ENCODE measurements around the gene KAT2B. TPM values are rescaled to one million over a fixed set of nuclear protein-coding genes. Genes with fewer than 3 reads are reported as not detected.
"Not testable (repeated sequence)": the region's sequence is repeated elsewhere in the genome, so short reads cannot be mapped to it uniquely, and the experiment has no call there.

The KAT2B gene
- 4.2 TPM for polyA plus RNA-seq (2013, experiment 1 of 2; ENCODE audit: insufficient read length)
- polyA plus RNA-seq (2013, experiment 2 of 2; ENCODE audit: insufficient read length): 3.7 TPM

- DNase-seq: peak; percentile 67
Observed at GRCh38 chr3:20039765-20040547, at the start of gene KAT2B. TSS of gene KAT2B (plus strand) at chr3:20040446. CDS start at chr3:20040478, 32 bp downstream.

- no peak for DNase-seq
Observed at GRCh38 chr3:19994796-19995195, 45.5 kb upstream of the KAT2B start.

- no peak for DNase-seq
Observed at GRCh38 chr3:19997502-19997901, 42.7 kb upstream of the KAT2B start.

GRCh38 chr3:20001932-20002331 is 38.3 kb upstream of the KAT2B start:
- DNase-seq: no peak

- DNase-seq: no peak
Observed at GRCh38 chr3:20007960-20008359, 32.3 kb upstream of the KAT2B start.

GRCh38 chr3:20008646-20009045 is 31.6 kb upstream of the KAT2B start:
- DNase-seq: no peak

- no peak for DNase-seq
Observed at GRCh38 chr3:20012164-20012563, 28.1 kb upstream of the KAT2B start, which contains the start of gene PP2D1. TSS of gene PP2D1 (minus strand) at chr3:20012264. CDS start at chr3:20012072, 192 bp downstream.

GRCh38 chr3:20013396-20013795 is 26.9 kb upstream of the KAT2B start:
- DNase-seq: no peak

- no peak for DNase-seq
Observed at GRCh38 chr3:20015525-20015924, 24.7 kb upstream of the KAT2B start.

- DNase-seq: not testable (repeated sequence)
Observed at GRCh38 chr3:20016076-20016475, 24.2 kb upstream of the KAT2B start.

- no peak for DNase-seq
Observed at GRCh38 chr3:20022954-20023622, 17.2 kb upstream of the KAT2B start.

- no peak for DNase-seq
Observed at GRCh38 chr3:20023623-20024405, 16.4 kb upstream of the KAT2B start.

- no peak for DNase-seq
Observed at GRCh38 chr3:20027136-20027535, 13.1 kb upstream of the KAT2B start.

- no peak for DNase-seq
Observed at GRCh38 chr3:20028905-20029331, 11.3 kb upstream of the KAT2B start.

- DNase-seq: not testable (repeated sequence)
Observed at GRCh38 chr3:20031939-20032338, 8.3 kb upstream of the KAT2B start.

- DNase-seq: no peak
Observed at GRCh38 chr3:20035019-20035418, 5.2 kb upstream of the KAT2B start.

- no peak for DNase-seq
Observed at GRCh38 chr3:20037255-20037996, 2.8 kb upstream of the KAT2B start.

- no peak for DNase-seq
Observed at GRCh38 chr3:20038699-20039465, 1.4 kb upstream of the KAT2B start.

- DNase-seq: no peak
Observed at GRCh38 chr3:20039466-20039764, 831 bp upstream of the KAT2B start.

- peak; percentile 68 for DNase-seq
Observed at GRCh38 chr3:20040548-20041196, 426 bp downstream of the KAT2B start.

- peak; percentile 65 for DNase-seq
Observed at GRCh38 chr3:20041197-20041780, 1.0 kb downstream of the KAT2B start.

All from fibroblast of skin of scalp (primary cell).